Keratinocyte (primary cell): ENCODE data around the gene SYNE1. TPM values are rescaled to one million over a fixed set of nuclear protein-coding genes. Genes with fewer than 3 reads are reported as not detected.

Experiments used
- DNase-seq: peaks from one replicate; pipeline ENCODE4 v3.0.0-alpha.2; 2011; ENCODE audit warnings: low read depth, missing footprints, low spot score
- FAIRE-seq: peaks from 2 replicates; lab custom pipeline; 2011; peaks lifted over from hg19 to GRCh38; lab: Jason Lieb, UNC
- H2AFZ ChIP-seq: 2 replicates; pipeline ENCODE4 v1.6.0; 2012; ENCODE audit warnings: low read length, control low read depth, inconsistent platforms; ENCODE audit not compliant: control insufficient read depth
- H3K27ac ChIP-seq: 2 replicates; pipeline ENCODE4 v1.5.1; 2011; ENCODE audit warnings: low read length; ENCODE audit not compliant: control insufficient read depth, insufficient read depth
- H3K27me3 ChIP-seq: 3 replicates; pipeline ENCODE4 v1.6.0; 2011; ENCODE audit warnings: low read length; ENCODE audit not compliant: control insufficient read depth, insufficient read depth; ENCODE audit errors: extremely low read depth
- H3K36me3 ChIP-seq, 2 experiments: 2 replicates in 1 of 2; 3 replicates in 1 of 2; pipeline ENCODE4 v1.5.1; 2011; ENCODE audit warnings: low read length in 2 of 2, mild to moderate bottlenecking in 1 of 2; ENCODE audit not compliant: control insufficient read depth in 2 of 2, insufficient read depth in 2 of 2; ENCODE audit errors: extremely low read depth in 1 of 2
- H3K4me1 ChIP-seq: 3 replicates; pipeline ENCODE4 v1.5.1; 2011; ENCODE audit warnings: low read length; ENCODE audit not compliant: control insufficient read depth, insufficient read depth; ENCODE audit errors: extremely low read depth
- H3K4me2 ChIP-seq: 3 replicates; pipeline ENCODE4 v1.6.0; 2011; ENCODE audit warnings: low read depth, low read length; ENCODE audit not compliant: control insufficient read depth, insufficient read depth; ENCODE audit errors: extremely low read depth
- H3K4me3 ChIP-seq, 3 experiments: fragments of 200-600 bp in 1 of 3; sonication (generic) in 1 of 3; 2 replicates in 2 of 3; 3 replicates in 1 of 3; pipeline ENCODE4 v1.5.1; 2011 to 2016; ENCODE audit warnings: low read length in 3 of 3, mild to moderate bottlenecking in 3 of 3, control low read depth in 2 of 3, inconsistent platforms in 1 of 3, low read depth in 1 of 3, mixed read lengths in 1 of 3, mixed run types in 1 of 3, moderate library complexity in 1 of 3; ENCODE audit not compliant: control insufficient read depth in 2 of 3, insufficient read depth in 2 of 3; ENCODE audit errors: extremely low read depth in 1 of 3
- H3K79me2 ChIP-seq: 2 replicates; pipeline ENCODE4 v1.6.0; 2012; ENCODE audit warnings: low read length; ENCODE audit not compliant: control insufficient read depth, insufficient read depth
- H3K9ac ChIP-seq: 3 replicates; pipeline ENCODE4 v1.6.0; 2011; ENCODE audit warnings: low read length; ENCODE audit not compliant: control insufficient read depth, insufficient read depth; ENCODE audit errors: extremely low read depth
- H3K9me1 ChIP-seq: 3 replicates; pipeline ENCODE4 v1.6.0; 2011; ENCODE audit warnings: low read length; ENCODE audit not compliant: control insufficient read depth, insufficient read depth; ENCODE audit errors: extremely low read depth
- H3K9me3 ChIP-seq: 2 replicates; pipeline ENCODE4 v1.5.1; 2012; ENCODE audit warnings: low read depth, low read length; ENCODE audit not compliant: control insufficient read depth
- H4K20me1 ChIP-seq: 3 replicates; pipeline ENCODE4 v1.6.0; 2011; ENCODE audit warnings: low read length; ENCODE audit not compliant: control insufficient read depth, insufficient read depth; ENCODE audit errors: extremely low read depth
- EZH2 ChIP-seq: IDR thresholded peaks from one replicate; pipeline ENCODE4 v1.6.1; 2012; ENCODE audit warnings: inconsistent platforms, mild to moderate bottlenecking, low read length, moderate library complexity
- dilution Hi-C: fragments of 300-500 bp; cut with MboI; formaldehyde crosslinking; loops from one replicate; pipeline ENCODE4 v1.7.0; 2020; ENCODE audit warnings: low sequenced_read_pairs; ENCODE audit not compliant: extremely low pct_ligation_motif_present
- polyA plus RNA-seq, 5 experiments: library from polyadenylated mRNA; depleted of rRNA in 3 of 5; stranded (reverse) in 3 of 5; stranded (forward) in 1 of 5; unstranded in 1 of 5; fragments of >200 nt; gene quantifications; 1 replicate in 1 of 5; 2 replicates in 3 of 5; 3 replicates in 1 of 5; pipeline versions ENCODE4 v1.2.1 to v1.2.3, GENCODE V29; 2011 to 2012; ENCODE audit warnings: missing spikeins in 2 of 5, low read depth in 1 of 5, low replicate concordance in 1 of 5
- TF ChIP-seq, protein P1 (sequence below), 3 experiments: IDR thresholded peaks in 1 of 3; conservative IDR thresholded peaks in 1 of 3; optimal IDR thresholded peaks in 1 of 3; 2 replicates in 2 of 3; 3 replicates in 1 of 3; pipeline versions ENCODE3 to v1.5.1; 2011; ENCODE audit warnings: low read length in 3 of 3, mild to moderate bottlenecking in 3 of 3, moderate library complexity in 2 of 3, control low read depth in 1 of 3, inconsistent platforms in 1 of 3; ENCODE audit not compliant: insufficient read depth in 2 of 3; ENCODE audit errors: extremely low read depth in 1 of 3

The SYNE1 gene
- polyA plus RNA-seq, 1 donor (not counting 4 experiments of a cell fraction or from before 2014, with no cell fraction given), result 4.0 TPM

- no peaks in the 10 kb centered on the region for H3K27me3 ChIP-seq
- H3K9ac ChIP-seq, result no peak overlapping the region
- no peaks in the 10 kb centered on the region for H3K79me2 ChIP-seq
- H3K4me1 ChIP-seq, result no peaks in the 10 kb centered on the region
- H3K27ac ChIP-seq, result no peak overlapping the region
- no peak overlapping the region for H2AFZ ChIP-seq
- no peak overlapping the region for H3K4me3 ChIP-seq
- H3K36me3 ChIP-seq, result no peaks in the 10 kb centered on the region
- dilution Hi-C loops, result no loop called here
- no peak for TF ChIP-seq EZH2
- TF ChIP-seq, protein P1, sequence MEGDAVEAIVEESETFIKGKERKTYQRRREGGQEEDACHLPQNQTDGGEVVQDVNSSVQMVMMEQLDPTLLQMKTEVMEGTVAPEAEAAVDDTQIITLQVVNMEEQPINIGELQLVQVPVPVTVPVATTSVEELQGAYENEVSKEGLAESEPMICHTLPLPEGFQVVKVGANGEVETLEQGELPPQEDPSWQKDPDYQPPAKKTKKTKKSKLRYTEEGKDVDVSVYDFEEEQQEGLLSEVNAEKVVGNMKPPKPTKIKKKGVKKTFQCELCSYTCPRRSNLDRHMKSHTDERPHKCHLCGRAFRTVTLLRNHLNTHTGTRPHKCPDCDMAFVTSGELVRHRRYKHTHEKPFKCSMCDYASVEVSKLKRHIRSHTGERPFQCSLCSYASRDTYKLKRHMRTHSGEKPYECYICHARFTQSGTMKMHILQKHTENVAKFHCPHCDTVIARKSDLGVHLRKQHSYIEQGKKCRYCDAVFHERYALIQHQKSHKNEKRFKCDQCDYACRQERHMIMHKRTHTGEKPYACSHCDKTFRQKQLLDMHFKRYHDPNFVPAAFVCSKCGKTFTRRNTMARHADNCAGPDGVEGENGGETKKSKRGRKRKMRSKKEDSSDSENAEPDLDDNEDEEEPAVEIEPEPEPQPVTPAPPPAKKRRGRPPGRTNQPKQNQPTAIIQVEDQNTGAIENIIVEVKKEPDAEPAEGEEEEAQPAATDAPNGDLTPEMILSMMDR (optimal IDR thresholded peaks at IDR 0.05 in 1 of 3, IDR thresholded peaks at IDR 0.05 in 1 of 3, conservative IDR thresholded peaks at IDR 0.05 in 1 of 3; ENCODE audit: extremely low read depth in 1 of 3, insufficient read depth in 2 of 3, low read length in 3 of 3), result no peak
- no peak for DNase-seq
- no peaks in the 10 kb centered on the region for H3K9me3 ChIP-seq
- H3K9me1 ChIP-seq, result no peaks in the 10 kb centered on the region
- H4K20me1 ChIP-seq, result no peaks in the 10 kb centered on the region
- no peak overlapping the region for H3K4me2 ChIP-seq
- no peak for FAIRE-seq
These were observed 164.8 kb downstream of the SYNE1 start for GRCh38 chr6:152472325-152472724.

DNA sequence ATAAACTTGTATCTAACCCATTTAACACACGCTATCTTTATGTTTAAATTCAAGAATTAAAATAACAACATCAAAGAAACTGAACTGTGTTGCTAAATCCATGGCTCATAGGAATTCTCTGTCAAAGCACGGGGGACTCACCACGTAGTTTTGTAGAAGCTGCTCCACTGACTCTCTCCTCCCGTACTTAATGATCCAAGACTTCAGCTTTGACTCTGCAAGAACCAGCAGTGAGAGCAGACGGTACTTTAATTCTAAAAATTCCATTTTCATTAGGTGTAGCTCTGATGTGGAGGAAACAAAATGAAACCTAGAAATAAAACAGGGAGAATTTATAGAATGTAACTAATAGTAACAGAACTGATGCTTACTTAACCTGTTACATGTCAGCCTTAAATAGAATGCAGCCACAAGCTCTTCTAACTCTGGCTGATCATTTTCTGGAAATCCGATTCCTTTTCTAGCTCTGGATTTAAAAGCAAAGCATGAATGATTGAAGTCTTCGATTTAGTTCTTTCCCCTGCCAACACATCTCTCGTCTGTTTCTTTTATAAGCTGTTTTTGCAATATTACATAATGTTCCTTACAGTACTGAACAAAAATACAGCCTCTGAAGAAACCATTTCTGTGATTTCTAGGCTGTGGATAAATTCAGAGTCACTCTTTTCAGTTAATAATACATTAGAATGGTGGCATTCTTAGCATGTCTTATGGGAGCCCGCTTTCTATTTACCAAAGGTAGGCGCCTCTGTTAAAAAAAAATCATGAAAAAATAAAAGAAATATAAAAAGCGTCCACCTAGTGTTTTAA is 165.5 kb downstream of the SYNE1 start:
- Histone ChIP-seq H3K27ac (no peak overlapping the region), H3K27me3 (no peaks in the 10 kb centered on the region), H3K4me2 (no peak overlapping the region), H3K9ac (no peak overlapping the region), H3K79me2 (no peaks in the 10 kb centered on the region), H3K9me3 (no peaks in the 10 kb centered on the region), H3K9me1 (no peaks in the 10 kb centered on the region), H2AFZ (peak overlapping the region; percentile 16), H3K4me1 (no peaks in the 10 kb centered on the region), H3K4me3 (no peak overlapping the region), H4K20me1 (no peaks in the 10 kb centered on the region), H3K36me3 (no peaks in the 10 kb centered on the region)
- FAIRE-seq (no peak), DNase-seq (no peak)
- dilution Hi-C loops, result no loop called here
- TF ChIP-seq, protein P1 (optimal IDR thresholded peaks at IDR 0.05 in 1 of 3, IDR thresholded peaks at IDR 0.05 in 1 of 3, conservative IDR thresholded peaks at IDR 0.05 in 1 of 3; ENCODE audit: extremely low read depth in 1 of 3, insufficient read depth in 2 of 3, low read length in 3 of 3), result no peak
- TF ChIP-seq EZH2, result no peak
